Measurements from ENCODE around the gene UVRAG. TPM values are rescaled to one million over a fixed set of nuclear protein-coding genes. Genes with fewer than 3 reads are reported as not detected.

The UVRAG gene
- total RNA-seq, 3 donors from 2014 or later (not counting 1 experiment from before 2014, with no cell fraction given): 39.9 to 52.5 (median 41.4) TPM

DNA sequence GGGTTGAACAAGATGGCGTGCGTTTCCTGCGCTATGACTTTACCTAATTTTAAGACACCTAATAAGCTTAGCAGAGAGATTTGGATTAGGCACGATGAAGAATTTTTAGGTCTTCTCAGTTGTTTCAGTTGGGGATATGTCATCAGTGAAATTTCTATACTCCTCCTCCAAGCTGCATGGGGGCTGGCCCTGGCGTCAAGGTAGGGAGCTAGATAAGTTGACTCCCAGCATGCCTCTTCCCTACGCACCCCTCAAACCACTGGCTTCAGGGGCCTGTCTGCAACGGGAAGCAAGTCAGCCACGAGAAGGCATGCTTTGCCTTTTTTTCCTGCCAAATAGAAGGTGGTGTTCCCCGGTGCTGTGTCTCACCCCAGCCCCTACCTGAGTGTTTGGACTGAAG is 33.2 kb upstream of the UVRAG start:
- TF ChIP-seq, protein P1, sequence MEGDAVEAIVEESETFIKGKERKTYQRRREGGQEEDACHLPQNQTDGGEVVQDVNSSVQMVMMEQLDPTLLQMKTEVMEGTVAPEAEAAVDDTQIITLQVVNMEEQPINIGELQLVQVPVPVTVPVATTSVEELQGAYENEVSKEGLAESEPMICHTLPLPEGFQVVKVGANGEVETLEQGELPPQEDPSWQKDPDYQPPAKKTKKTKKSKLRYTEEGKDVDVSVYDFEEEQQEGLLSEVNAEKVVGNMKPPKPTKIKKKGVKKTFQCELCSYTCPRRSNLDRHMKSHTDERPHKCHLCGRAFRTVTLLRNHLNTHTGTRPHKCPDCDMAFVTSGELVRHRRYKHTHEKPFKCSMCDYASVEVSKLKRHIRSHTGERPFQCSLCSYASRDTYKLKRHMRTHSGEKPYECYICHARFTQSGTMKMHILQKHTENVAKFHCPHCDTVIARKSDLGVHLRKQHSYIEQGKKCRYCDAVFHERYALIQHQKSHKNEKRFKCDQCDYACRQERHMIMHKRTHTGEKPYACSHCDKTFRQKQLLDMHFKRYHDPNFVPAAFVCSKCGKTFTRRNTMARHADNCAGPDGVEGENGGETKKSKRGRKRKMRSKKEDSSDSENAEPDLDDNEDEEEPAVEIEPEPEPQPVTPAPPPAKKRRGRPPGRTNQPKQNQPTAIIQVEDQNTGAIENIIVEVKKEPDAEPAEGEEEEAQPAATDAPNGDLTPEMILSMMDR (IDR thresholded peaks at IDR 0.05): no peak
- Histone ChIP-seq H3K4me3 (ENCODE audit: low read length) (no peak overlapping the region), H3K36me3 (ENCODE audit: control insufficient read depth, insufficient read depth, low read length) (no peaks in the 10 kb centered on the region), H3K4me1 (ENCODE audit: control insufficient read depth, insufficient read depth, low read length) (peaks cover 19% of the 10 kb centered on the region), H3K27me3 (ENCODE audit: control insufficient read depth, insufficient read depth, low read length) (no peaks in the 10 kb centered on the region), H3K27ac (ENCODE audit: low read length) (no peak overlapping the region), H3K9me3 (ENCODE audit: control insufficient read depth, insufficient read depth, low read length) (no peaks in the 10 kb centered on the region)
- H3K27ac Mint-ChIP-seq: no peak overlapping the region
- no peaks in the 10 kb centered on the region for H3K36me3 Mint-ChIP-seq
- ATAC-seq: no peak
- no peak for DNase-seq
- 90% methylated on average over 9 of the region's 9 CpGs for WGBS (ENCODE audit: insufficient coverage)
- H3K4me1 Mint-ChIP-seq: peaks cover 16 to 21% of the 10 kb centered on the region in 2 donors
- H3K4me3 Mint-ChIP-seq: no peak overlapping the region
- H3K27me3 Mint-ChIP-seq (ENCODE audit: low read depth in 2 of 2): no peaks in the 10 kb centered on the region
- intact Hi-C loops (cut with micrococcal nuclease): no loop called here
- H3K9me3 Mint-ChIP-seq: no peaks in the 10 kb centered on the region

DNA sequence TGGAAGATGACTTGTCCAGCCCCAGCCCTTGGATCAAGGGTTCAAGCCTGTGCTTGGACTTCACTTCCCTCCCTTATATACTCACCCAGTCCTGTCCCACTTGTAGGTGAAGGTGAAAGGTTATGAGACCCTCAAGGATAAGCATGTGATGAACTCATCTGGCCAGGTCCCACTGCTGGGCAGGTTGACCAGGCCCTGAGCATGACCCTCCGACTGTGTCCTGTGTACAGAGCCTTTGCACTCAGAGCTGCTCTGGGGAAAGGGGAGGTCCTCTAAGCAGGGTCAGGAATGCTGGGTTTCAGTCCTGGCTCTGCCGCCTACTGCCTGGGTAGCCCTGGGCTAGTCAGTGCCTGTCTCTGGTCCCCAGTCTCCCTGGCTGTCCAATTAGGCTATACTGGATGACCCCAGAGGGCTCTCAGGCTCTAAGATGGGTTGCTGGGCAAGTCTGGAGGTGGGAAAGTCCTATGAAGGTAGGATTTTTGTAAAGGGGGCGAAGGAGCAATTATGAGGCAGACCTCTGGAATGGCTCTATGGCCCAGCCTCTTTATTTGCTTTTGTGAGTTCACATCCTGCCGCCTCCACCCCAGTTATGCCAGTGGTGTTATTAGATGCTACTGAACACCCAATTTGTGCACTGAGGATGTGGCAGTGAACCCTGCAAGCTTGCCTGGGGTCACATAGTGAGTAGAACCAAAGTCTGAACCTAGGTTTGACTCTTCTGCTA is 32.3 kb upstream of the UVRAG start:
- 92% methylated on average over 4 of the region's 4 CpGs for WGBS (ENCODE audit: insufficient coverage)
- Mint-ChIP-seq H3K4me3 (no peak overlapping the region), H3K27me3 (ENCODE audit: low read depth in 2 of 2) (no peaks in the 10 kb centered on the region), H3K36me3 (no peaks in the 10 kb centered on the region), H3K27ac (no peak overlapping the region), H3K4me1 (peaks cover 7 to 12% of the 10 kb centered on the region in 2 donors), H3K9me3 (no peaks in the 10 kb centered on the region)
- intact Hi-C loops (cut with micrococcal nuclease): no loop called here
- Histone ChIP-seq H3K4me1 (ENCODE audit: control insufficient read depth, insufficient read depth, low read length) (peaks cover 11% of the 10 kb centered on the region), H3K9me3 (ENCODE audit: control insufficient read depth, insufficient read depth, low read length) (no peaks in the 10 kb centered on the region), H3K27ac (ENCODE audit: low read length) (no peak overlapping the region), H3K36me3 (ENCODE audit: control insufficient read depth, insufficient read depth, low read length) (no peaks in the 10 kb centered on the region), H3K4me3 (ENCODE audit: low read length) (no peak overlapping the region), H3K27me3 (ENCODE audit: control insufficient read depth, insufficient read depth, low read length) (no peaks in the 10 kb centered on the region)
- TF ChIP-seq, protein P1 (IDR thresholded peaks at IDR 0.05): no peak
- DNase-seq (no peak), ATAC-seq (no peak)

DNA sequence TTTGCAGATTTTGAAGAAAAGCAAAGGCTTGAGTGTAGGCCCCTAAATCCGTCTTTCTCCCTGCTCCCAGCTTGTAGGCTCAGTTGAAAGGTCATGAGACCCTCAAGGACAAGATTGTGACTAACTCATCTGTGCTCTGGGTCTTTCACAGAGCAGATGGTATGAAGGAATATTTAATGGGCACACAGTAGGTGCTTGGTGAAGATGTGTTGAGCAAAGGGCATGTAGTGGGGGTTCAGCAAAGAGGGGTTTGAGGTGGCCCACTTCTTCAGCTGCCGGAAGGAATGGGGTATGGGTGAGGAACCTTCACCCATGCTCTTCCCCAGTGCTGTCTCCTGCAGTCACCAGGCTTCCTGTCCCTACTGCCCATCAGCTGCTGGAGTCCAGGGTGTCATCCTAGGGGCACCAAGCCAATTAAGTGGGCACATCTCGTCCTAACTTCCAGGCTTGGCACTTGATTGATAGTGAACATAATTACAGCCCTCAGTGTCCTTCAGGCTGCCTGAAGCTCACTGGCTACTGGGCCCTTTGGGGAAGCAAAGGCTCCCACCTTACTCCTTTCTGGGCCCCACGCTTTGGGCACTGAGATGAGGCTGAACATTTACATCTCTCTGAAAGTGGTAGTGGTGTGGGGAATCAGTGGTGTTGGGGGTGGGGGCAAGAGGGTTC is 31.5 kb upstream of the UVRAG start:
- Mint-ChIP-seq H3K36me3 (no peaks in the 10 kb centered on the region), H3K4me3 (no peak overlapping the region), H3K27me3 (ENCODE audit: low read depth in 2 of 2) (no peaks in the 10 kb centered on the region), H3K27ac (no peak overlapping the region), H3K9me3 (no peaks in the 10 kb centered on the region), H3K4me1 (peaks cover 0 to 5% of the 10 kb centered on the region in 2 donors)
- intact Hi-C loops (cut with micrococcal nuclease): no loop called here
- peaks cover 6% of the 10 kb centered on the region for H3K4me1 ChIP-seq (ENCODE audit: control insufficient read depth, insufficient read depth, low read length)
- DNase-seq: no peak
- no peak for ATAC-seq
- TF ChIP-seq, protein P1 (IDR thresholded peaks at IDR 0.05): no peak
- H3K27ac ChIP-seq (ENCODE audit: low read length): no peak overlapping the region
- H3K36me3 ChIP-seq (ENCODE audit: control insufficient read depth, insufficient read depth, low read length): no peaks in the 10 kb centered on the region
- no peaks in the 10 kb centered on the region for H3K27me3 ChIP-seq (ENCODE audit: control insufficient read depth, insufficient read depth, low read length)
- H3K4me3 ChIP-seq (ENCODE audit: low read length): no peak overlapping the region
- no peaks in the 10 kb centered on the region for H3K9me3 ChIP-seq (ENCODE audit: control insufficient read depth, insufficient read depth, low read length)
- WGBS (ENCODE audit: insufficient coverage): 94% methylated on average over 4 of the region's 4 CpGs

Measured in natural killer cell (primary cell).